ENCODE measurements around the gene IRS2.

IRS2 gene

GRCh38 chr13:109779074-109779473 lies 7.3 kb downstream of the IRS2 start:
- DNase-seq = peak; percentile 70

GRCh38 chr13:109778102-109778542 lies 8.3 kb downstream of the IRS2 start:
- DNase-seq = no peak

GRCh38 chr13:109776575-109776974 lies 9.8 kb downstream of the IRS2 start:
- no peak for DNase-seq

GRCh38 chr13:109773786-109774185 lies 12.6 kb downstream of the IRS2 start:
- no peak for DNase-seq

DNA sequence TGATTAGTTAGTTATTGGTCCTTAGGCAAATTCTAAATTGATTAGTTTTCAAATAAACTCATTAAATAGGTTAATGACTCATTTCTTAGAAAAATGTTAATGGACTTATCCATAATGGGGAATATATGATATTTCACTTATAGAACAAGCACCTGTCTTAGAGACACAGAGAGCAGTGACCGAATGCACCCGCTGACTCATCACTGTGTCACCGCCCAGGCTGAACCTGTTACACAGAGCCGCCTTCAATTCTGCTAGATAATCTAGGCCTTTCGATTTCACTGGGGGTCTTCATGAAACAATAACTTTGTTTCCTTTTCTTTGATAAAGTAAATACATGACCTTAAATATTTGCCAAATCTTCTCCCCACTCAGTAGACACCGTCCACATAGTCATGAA lies 13.1 kb downstream of the IRS2 start:
- DNase-seq = no peak

DNA sequence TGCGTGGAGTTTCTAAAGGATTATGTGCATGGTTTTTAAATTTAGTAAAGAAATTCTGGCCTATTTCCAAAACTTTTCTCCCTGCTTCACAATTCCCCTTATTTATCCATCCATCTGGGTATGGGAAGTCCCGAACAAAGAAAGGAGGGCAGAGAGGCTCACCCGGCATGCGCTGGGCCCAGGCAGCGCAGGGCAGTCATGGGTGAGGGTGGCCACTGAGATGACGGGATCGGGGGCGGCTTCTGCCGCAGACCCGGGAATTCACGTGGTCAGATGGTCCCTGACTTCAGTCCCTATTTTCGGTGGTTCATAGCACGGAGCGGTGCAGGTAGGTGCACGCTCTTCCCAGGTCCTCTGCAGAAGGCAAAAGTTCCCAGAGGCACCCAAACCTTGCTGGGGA lies 14.5 kb downstream of the IRS2 start:
- DNase-seq = no peak

DNA sequence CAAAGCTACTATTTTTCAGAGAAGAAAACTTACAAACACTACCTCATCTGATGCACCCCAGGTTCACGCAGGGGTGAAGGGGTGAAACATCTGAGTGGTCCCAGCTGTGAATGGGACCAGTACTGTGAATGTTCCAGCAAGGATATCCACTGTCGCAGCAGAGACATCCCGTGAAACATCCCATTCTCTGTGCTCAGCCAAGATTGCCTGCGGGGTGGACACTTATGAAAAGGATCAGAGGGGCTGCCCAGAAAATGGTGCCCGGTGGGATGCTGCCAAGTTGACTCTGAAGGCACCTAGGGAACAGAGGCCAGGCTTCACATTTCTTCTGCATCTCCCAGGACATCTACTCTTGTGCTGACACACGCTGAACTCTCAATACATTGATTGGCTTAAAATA lies 15.9 kb downstream of the IRS2 start:
- DNase-seq = no peak

DNA sequence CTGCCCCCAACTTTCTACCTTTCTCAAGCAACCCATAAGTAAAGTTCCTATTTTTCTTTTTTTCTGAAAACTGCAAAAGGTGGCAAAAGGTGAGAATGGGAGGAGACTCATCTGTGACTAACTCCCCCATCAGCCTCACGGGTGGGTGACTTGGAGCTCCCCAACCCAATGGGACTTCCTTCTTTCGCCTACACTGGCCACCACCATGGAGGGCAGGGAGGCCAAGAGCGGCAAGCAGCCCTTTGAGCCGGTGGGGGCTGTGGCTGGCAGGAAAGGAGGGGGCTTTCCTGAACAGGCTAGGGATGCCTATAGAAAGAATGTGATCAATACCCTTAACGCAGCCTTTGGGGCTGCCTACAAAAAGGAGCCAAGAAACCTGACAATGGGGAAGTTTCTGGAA lies 16.5 kb downstream of the IRS2 start:
- DNase-seq = no peak

DNA sequence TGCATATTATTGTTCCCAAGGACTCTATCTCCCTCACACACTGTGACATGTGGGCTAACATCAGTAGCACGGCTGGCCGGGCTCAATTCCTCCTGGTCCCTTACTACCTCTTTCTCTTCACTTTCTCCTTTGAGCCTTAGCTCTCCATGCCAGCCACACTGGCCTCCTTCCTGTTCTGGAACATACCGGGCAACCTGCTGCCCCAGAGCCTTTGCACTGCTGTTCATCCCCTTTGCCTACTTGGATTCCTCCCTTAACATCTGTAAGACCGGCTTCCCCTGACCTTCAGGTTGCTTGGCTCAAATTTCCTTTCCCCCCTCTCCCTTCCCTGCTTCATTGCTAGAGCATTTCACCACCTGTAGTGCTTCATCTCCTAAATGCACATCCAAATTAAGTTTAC lies 17.1 kb downstream of the IRS2 start:
- no peak for DNase-seq

GRCh38 chr13:109768616-109769015 lies 17.8 kb downstream of the IRS2 start:
- no peak for DNase-seq

DNA sequence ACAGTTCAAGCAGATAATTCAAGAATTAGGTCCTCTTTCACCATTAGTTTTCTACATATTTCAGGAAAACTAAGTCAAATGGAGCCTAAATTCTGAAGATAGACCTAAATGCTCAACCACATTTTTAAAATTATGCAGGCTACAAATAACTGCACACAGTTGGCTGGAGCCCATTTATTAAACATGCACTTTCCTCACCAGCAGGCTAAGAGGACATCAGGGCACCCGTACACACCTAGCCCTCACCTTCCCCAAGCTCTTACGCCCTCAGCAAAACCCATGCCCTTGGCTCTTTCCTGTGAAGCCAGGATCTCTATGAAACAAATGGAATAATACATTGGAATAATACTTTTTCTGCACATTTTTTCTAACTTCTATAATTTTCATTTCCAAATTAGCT lies 18.2 kb downstream of the IRS2 start:
- DNase-seq = no peak

- no peak for DNase-seq
Measured at GRCh38 chr13:109767023-109767422, 19.4 kb downstream of the IRS2 start.

GRCh38 chr13:109764470-109765291 lies 21.7 kb downstream of the IRS2 start:
- DNase-seq = peak; percentile 23

GRCh38 chr13:109764045-109764444 lies 22.3 kb downstream of the IRS2 start:
- DNase-seq = no peak

DNA sequence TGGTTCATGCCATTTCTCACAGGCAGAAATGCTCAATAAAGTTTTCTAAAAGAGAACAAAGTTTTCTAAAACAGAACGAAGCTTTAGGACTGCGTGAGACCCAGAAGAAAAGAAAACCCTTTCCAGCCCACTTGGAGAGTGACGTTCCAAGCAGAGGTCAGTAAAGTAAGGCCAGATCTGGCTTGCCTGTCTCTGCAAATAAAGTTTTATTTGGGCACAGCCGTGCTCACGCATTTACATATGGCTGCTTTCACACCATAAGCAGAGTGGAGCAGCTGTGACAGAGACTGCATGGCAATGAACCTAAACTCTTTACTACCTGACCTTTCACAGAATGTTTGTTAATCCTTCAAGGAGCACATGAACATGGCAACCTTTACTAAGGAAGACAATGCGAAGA lies 23.6 kb downstream of the IRS2 start:
- no peak for DNase-seq

- DNase-seq = no peak
Measured at GRCh38 chr13:109761695-109762094, 24.7 kb downstream of the IRS2 start.

DNA sequence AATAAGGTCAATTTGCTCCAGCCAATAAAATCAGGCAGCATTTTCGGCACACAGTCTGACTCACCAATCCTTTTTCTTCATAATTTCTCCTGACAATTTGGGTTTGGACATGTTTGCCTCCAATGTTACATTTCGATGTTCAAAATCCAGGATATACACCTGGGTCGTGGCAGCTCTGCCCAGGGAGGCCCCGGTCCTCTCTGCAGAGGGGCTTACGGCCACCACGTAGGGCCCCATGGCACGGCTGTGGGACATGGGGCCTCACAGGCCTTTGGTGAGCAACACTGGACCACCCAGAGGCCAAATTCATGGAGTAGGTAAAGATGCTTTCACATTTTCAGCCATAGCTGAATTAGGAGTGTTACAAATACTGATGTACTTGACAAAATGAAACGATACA lies 25.4 kb downstream of the IRS2 start:
- no peak for DNase-seq

GRCh38 chr13:109760402-109760801 lies 26.0 kb downstream of the IRS2 start:
- DNase-seq = no peak

DNA sequence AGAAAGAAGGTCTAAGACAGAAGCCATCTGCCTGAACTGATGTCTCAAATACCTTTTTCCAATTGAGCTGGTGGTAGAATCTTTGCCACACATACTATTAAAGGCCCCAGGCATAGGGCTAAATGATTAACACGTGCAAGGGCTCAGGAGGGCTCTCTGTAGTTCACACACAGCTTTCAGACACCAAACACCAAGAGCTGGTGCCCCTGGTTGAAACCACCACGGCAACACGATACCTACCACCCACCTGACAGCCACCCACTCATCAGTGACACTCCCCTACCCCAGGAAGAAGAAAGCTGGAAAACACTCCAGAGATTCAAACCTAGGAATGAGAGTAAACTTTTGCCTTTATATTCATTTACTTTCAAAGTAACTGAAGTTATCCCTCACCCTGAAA lies 26.8 kb downstream of the IRS2 start:
- DNase-seq = no peak

DNA sequence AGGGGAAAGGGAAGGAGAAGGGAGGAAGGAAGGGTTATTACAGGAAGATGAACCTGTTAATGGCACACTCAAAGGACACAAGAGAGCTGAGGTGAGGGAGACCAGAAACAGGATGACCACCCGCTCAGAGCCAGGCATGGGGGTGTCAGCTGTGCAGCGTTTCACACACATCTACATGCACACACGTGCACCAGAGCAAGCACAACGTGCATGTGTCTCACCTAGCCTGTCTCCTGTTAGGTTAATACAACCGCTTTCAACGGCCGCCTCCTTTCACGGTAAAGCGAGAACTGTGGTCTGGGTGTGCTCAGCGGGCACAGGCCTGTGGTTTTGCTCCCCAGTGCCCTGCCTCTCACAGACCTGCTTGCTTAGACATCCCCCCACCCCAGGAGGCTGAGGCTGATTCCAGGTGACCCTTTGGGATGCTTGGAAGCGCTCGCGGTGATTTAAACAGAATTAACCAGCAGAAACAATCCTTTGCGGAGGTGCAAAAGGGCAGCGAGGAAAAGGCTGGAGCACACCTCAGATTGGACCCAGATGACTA lies 27.4 kb downstream of the IRS2 start:
- no peak for DNase-seq

DNA sequence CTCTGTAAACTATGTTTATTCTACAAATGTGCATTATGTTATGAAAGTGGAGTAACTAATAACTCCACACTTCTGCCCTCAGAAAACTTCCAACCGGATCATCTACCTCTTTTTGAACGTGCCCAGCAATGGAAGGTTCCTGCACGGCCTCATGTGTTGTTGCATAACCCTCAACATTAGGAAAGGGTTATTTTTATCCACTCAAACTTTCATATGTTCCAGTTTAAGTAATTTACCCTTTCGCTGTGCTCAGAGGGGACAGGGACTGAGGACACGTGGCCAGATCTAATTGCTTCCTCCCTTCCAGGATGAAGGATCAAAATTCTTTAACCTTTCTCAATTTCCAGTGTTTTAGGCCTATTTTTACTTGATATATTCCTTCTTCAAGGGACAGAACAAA lies 29.6 kb downstream of the IRS2 start:
- DNase-seq = no peak

- no peak for DNase-seq
Measured at GRCh38 chr13:109755997-109756396, 30.4 kb downstream of the IRS2 start.

- DNase-seq = no peak
Measured at GRCh38 chr13:109755551-109755950, 30.8 kb downstream of the IRS2 start.

- DNase-seq = no peak
Measured at GRCh38 chr13:109751477-109751876, 34.9 kb downstream of the IRS2 start.

DNA sequence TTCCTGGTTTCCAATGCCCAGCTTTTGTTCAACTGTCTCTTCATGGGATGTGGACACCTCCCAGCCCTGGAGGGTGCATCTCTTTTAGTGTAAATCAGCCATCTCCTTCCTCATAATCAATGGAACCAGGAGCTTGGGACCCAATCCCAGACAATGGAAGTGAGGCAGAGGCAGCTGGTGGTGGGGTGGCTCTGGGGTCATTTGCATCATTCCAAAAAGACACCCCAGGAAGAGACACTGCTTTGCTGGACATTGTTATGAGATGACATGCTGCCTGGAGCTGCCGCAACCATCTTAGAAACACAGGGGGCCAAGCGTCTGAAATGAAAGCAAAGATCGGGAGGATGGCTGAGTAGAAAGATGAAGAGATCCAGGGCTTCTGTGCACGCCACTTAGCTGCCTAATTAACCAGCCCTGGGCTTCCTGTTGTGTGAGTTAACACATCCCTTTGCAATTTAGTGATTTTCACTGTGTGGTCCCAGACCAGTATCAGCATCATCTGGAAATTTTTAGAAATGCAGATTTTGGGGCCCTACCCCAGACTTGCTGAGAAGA lies 36.1 kb downstream of the IRS2 start:
- DNase-seq = no peak

All from CD4-positive, alpha-beta T cell treated with Interleukin-12 subunit alpha and Interleukin-12 subunit beta, for 1 hour (primary cell).